ENCODE data around the gene IL1RL2. TPM values are rescaled to one million over a fixed set of nuclear protein-coding genes. Genes with fewer than 3 reads are reported as not detected.

The IL1RL2 gene
- total and polyA plus RNA-seq, 7 donors = 0.27 to 0.90 (median 0.60) TPM; not detected in 4

GRCh38 chr2:102144128-102144527 is 42.7 kb upstream of the IL1RL2 start:
- intact Hi-C loops (cut with DNase I) = loop anchor here (5.0 kb wide), 1 partner anchor 92 kb away; no protein-coding TSS in a partner anchor

GRCh38 chr2:102145107-102145506 is 41.7 kb upstream of the IL1RL2 start:
- no peaks in the 10 kb centered on the region for H3K27me3 ChIP-seq
- H3K9me3 ChIP-seq = peaks cover 0 to 15% (median 3%) of the 10 kb centered on the region in 4 donors
- peaks cover 0 to 18% (median 6%) of the 10 kb centered on the region in 4 donors for H3K4me1 ChIP-seq
- no peak overlapping the region for H3K27ac ChIP-seq
- peaks cover 0 to 12% (median 0%) of the 10 kb centered on the region in 4 donors for H3K36me3 ChIP-seq
- no peak for TF ChIP-seq POLR2A (IDR thresholded peaks at IDR 0.05)
- no peak for TF ChIP-seq EP300 (IDR thresholded peaks at IDR 0.05)
- no peak for TF ChIP-seq CTCF (IDR thresholded peaks at IDR 0.05)
- TF ChIP-seq POLR2AphosphoS5 (IDR thresholded peaks at IDR 0.05) = no peak
- intact Hi-C loops (cut with DNase I) = no loop called here
- WGBS, 2 donors = 87 to 94% methylated on average over 4 of the region's 4 CpGs
- no peak overlapping the region for H3K4me3 ChIP-seq
- DNase-seq = no peak

More at GRCh38 chr2:102144128-102144527, 42.7 kb upstream of the IL1RL2 start:
- WGBS, 2 donors = 71 to 72% methylated on average over 4 of the region's 4 CpGs
- TF ChIP-seq CTCF (IDR thresholded peaks at IDR 0.05) = no peak
- TF ChIP-seq POLR2A (IDR thresholded peaks at IDR 0.05) = no peak
- TF ChIP-seq POLR2AphosphoS5 (IDR thresholded peaks at IDR 0.05) = no peak
- TF ChIP-seq EP300 (IDR thresholded peaks at IDR 0.05) = no peak
- peak overlapping the region in 3 of 4 donors; percentile 59 to 71 (median 64) for H3K4me3 ChIP-seq
- H3K27me3 ChIP-seq = no peaks in the 10 kb centered on the region
- H3K4me1 ChIP-seq = peaks cover 0 to 18% (median 6%) of the 10 kb centered on the region in 4 donors
- DNase-seq = no peak
- H3K27ac ChIP-seq = peak overlapping the region; percentile 82 to 88 (median 86)
- H3K9me3 ChIP-seq = peaks cover 0 to 15% (median 3%) of the 10 kb centered on the region in 4 donors
- H3K36me3 ChIP-seq = peaks cover 0 to 12% (median 0%) of the 10 kb centered on the region in 4 donors

- Histone ChIP-seq H3K4me3 (no peak overlapping the region), H3K9me3 (peaks cover 0 to 15% (median 3%) of the 10 kb centered on the region in 4 donors), H3K36me3 (peaks cover 0 to 12% (median 0%) of the 10 kb centered on the region in 4 donors), H3K27me3 (no peaks in the 10 kb centered on the region), H3K4me1 (peaks cover 0 to 18% (median 6%) of the 10 kb centered on the region in 4 donors), H3K27ac (no peak overlapping the region)
- intact Hi-C loops (cut with DNase I) = no loop called here
- TF ChIP-seq POLR2AphosphoS5 (IDR thresholded peaks at IDR 0.05) (no peak), POLR2A (IDR thresholded peaks at IDR 0.05) (no peak), CTCF (IDR thresholded peaks at IDR 0.05) (no peak), EP300 (IDR thresholded peaks at IDR 0.05) (no peak)
- 90 to 94% methylated on average over 4 of the region's 4 CpGs for WGBS, 2 donors
- no peak for DNase-seq
Measured at GRCh38 chr2:102145934-102146333, 40.9 kb upstream of the IL1RL2 start.

GRCh38 chr2:102147935-102148334 is 38.9 kb upstream of the IL1RL2 start:
- intact Hi-C loops (cut with DNase I) = no loop called here
- no peak for DNase-seq
- peaks cover 0 to 7% (median 0%) of the 10 kb centered on the region in 4 donors for H3K4me1 ChIP-seq

More at GRCh38 chr2:102147935-102148334, 38.9 kb upstream of the IL1RL2 start:
- TF ChIP-seq POLR2A (IDR thresholded peaks at IDR 0.05) = no peak
- TF ChIP-seq POLR2AphosphoS5 (IDR thresholded peaks at IDR 0.05) = peak in 1 of 4 donors; percentile 51
- no peak for TF ChIP-seq EP300 (IDR thresholded peaks at IDR 0.05)
- no peak for TF ChIP-seq CTCF (IDR thresholded peaks at IDR 0.05)
- H3K36me3 ChIP-seq = peaks cover 0 to 12% (median 0%) of the 10 kb centered on the region in 4 donors
- H3K27me3 ChIP-seq = no peaks in the 10 kb centered on the region
- peaks cover 0 to 15% (median 3%) of the 10 kb centered on the region in 4 donors for H3K9me3 ChIP-seq
- 64 to 80% methylated on average over 3 of the region's 3 CpGs for WGBS, 2 donors
- no peak overlapping the region for H3K4me3 ChIP-seq
- H3K27ac ChIP-seq = no peak overlapping the region
